Neural cell (in vitro differentiated cells): ENCODE data around the gene NDUFA6. TPM values are rescaled to one million over a fixed set of nuclear protein-coding genes. Genes with fewer than 3 reads are reported as not detected.

Source experiments
- H2AFZ ChIP-seq: fragments of 200-600, 300-800 bp; sonication (generic), shearing (Covaris generic); 2 replicates; pipeline ENCODE4 v1.6.0; 2014; ENCODE audit warnings: low read depth, mild to moderate bottlenecking, antibody characterized with exemption, low read length, moderate library complexity
- H3F3A ChIP-seq: fragments of 200-600 bp; shearing (Covaris generic); 2 replicates; pipeline ENCODE4 v1.6.1; 2016; ENCODE audit warnings: mild to moderate bottlenecking, moderate library complexity, mixed read lengths, antibody characterized with exemption, low read length; ENCODE audit not compliant: insufficient read depth, poor library complexity, severe bottlenecking
- H3K27ac ChIP-seq: fragments of 200-600, 300-800 bp; sonication (generic), shearing (Covaris generic); 2 replicates; pipeline ENCODE4 v1.5.1; 2014; ENCODE audit warnings: mild to moderate bottlenecking, low read length, moderate library complexity
- H3K27me3 ChIP-seq: fragments of 300-800, 200-600 bp; sonication (generic), shearing (Covaris generic); 2 replicates; pipeline ENCODE4 v1.6.0; 2014; ENCODE audit warnings: mild to moderate bottlenecking, low read depth, low read length, moderate library complexity; ENCODE audit not compliant: insufficient read depth
- H3K36me3 ChIP-seq: fragments of 300-800, 200-600 bp; sonication (generic), shearing (Covaris generic); 2 replicates; pipeline ENCODE4 v1.5.1; 2014; ENCODE audit warnings: mild to moderate bottlenecking, antibody characterized with exemption, low read length, moderate library complexity; ENCODE audit not compliant: insufficient read depth
- H3K4me2 ChIP-seq: fragments of 300-800, 200-600 bp; sonication (generic), shearing (Covaris generic); 2 replicates; pipeline ENCODE4 v1.6.0; 2014; ENCODE audit warnings: mild to moderate bottlenecking, low read length
- H3K4me3 ChIP-seq: fragments of 300-800, 200-600 bp; sonication (generic), shearing (Covaris generic); 2 replicates; pipeline ENCODE4 v1.5.1; 2014; ENCODE audit warnings: mild to moderate bottlenecking, low read length, moderate library complexity
- H3K79me2 ChIP-seq: fragments of 200-600 bp; shearing (Covaris generic); replicated peaks from 2 replicates; pipeline ENCODE4 v1.6.0; 2014; ENCODE audit warnings: mild to moderate bottlenecking, low read length, moderate library complexity; ENCODE audit not compliant: insufficient read depth
- H3K9ac ChIP-seq: fragments of 300-800, 200-600 bp; sonication (generic), shearing (Covaris generic); 2 replicates; pipeline ENCODE4 v1.6.1; 2016; ENCODE audit warnings: mild to moderate bottlenecking, low read length, mixed read lengths
- H3K9me2 ChIP-seq: fragments of 200-600 bp; shearing (Covaris generic); 2 replicates; pipeline ENCODE4 v1.6.1; 2016; ENCODE audit warnings: mild to moderate bottlenecking, low read length, mixed read lengths; ENCODE audit not compliant: insufficient read depth
- H3K9me3 ChIP-seq: fragments of 200-600, 300-800 bp; sonication (generic), shearing (Covaris generic); 2 replicates; pipeline ENCODE4 v1.6.1; 2016; ENCODE audit warnings: mild to moderate bottlenecking, mixed run types, low read length, moderate library complexity, mixed read lengths
- H4K20me1 ChIP-seq: fragments of 200-600 bp; shearing (Covaris generic); 2 replicates; pipeline ENCODE4 v1.6.1; 2016; ENCODE audit warnings: mild to moderate bottlenecking, mixed run types; ENCODE audit not compliant: insufficient read depth
- CTCF ChIP-seq: fragments of 450-650 bp; IDR thresholded peaks from 2 replicates; pipeline ENCODE4 v1.5.1; 2014; ENCODE audit warnings: antibody characterized with exemption, mild to moderate bottlenecking, moderate library complexity; ENCODE audit not compliant: poor library complexity, severe bottlenecking
- EP300 ChIP-seq: fragments of 450-650 bp; conservative IDR thresholded peaks from 2 replicates; pipeline ENCODE4 v1.6.1; 2014; ENCODE audit warnings: antibody characterized with exemption, mild to moderate bottlenecking, moderate library complexity; ENCODE audit not compliant: poor library complexity, severe bottlenecking
- EZH2 ChIP-seq: fragments of 200-600, 300-800 bp; shearing (Covaris generic), sonication (generic); IDR thresholded peaks from 2 replicates; pipeline ENCODE4 v1.6.1; 2014; ENCODE audit warnings: antibody characterized with exemption, low read length, borderline replicate concordance, mild to moderate bottlenecking; ENCODE audit not compliant: insufficient read depth, poor library complexity, severe bottlenecking
- MXI1 ChIP-seq: fragments of 450-650 bp; conservative IDR thresholded peaks from 2 replicates; pipeline ENCODE4 v1.6.1; 2014; ENCODE audit warnings: antibody characterized with exemption, mild to moderate bottlenecking; ENCODE audit not compliant: poor library complexity, severe bottlenecking
- POLR2AphosphoS5 ChIP-seq: IDR thresholded peaks from 2 replicates; pipeline ENCODE4 v1.6.1; 2012
- RAD21 ChIP-seq: fragments of 450-650 bp; conservative IDR thresholded peaks from 2 replicates; pipeline ENCODE4 v1.6.1; 2014; ENCODE audit warnings: antibody characterized with exemption, mild to moderate bottlenecking, moderate library complexity
- REST ChIP-seq: IDR thresholded peaks from 2 replicates; pipeline ENCODE4 v1.6.1; 2012; ENCODE audit warnings: borderline replicate concordance
- SMC3 ChIP-seq: fragments of 450-650 bp; conservative IDR thresholded peaks from 2 replicates; pipeline ENCODE4 v1.6.1; 2014; ENCODE audit warnings: antibody characterized with exemption, mild to moderate bottlenecking, moderate library complexity; ENCODE audit not compliant: poor library complexity
- TAF1 ChIP-seq: IDR thresholded peaks from 2 replicates; pipeline ENCODE4 v1.6.1; 2012; ENCODE audit warnings: low read depth
- polyA plus RNA-seq: library from polyadenylated mRNA; depleted of rRNA; stranded (reverse); fragments of >200 nt; gene quantifications from 2 replicates; pipeline ENCODE4 v1.2.3, GENCODE V29; 2014

NDUFA6 gene
- polyA plus RNA-seq, 1 donor from 2014 or later = 273 TPM

- H3K9me3 ChIP-seq = no peaks in the 10 kb centered on the region
- no peaks in the 10 kb centered on the region for H3K9me2 ChIP-seq
- no peak overlapping the region for H3K27ac ChIP-seq
- no peak overlapping the region for H2AFZ ChIP-seq
- no peak overlapping the region for H3K9ac ChIP-seq
- no peak for TF ChIP-seq MXI1
- TF ChIP-seq EZH2 = no peak
- no peak for TF ChIP-seq REST
- no peak for TF ChIP-seq POLR2AphosphoS5
- TF ChIP-seq CTCF = no peak
- TF ChIP-seq TAF1 = no peak
- TF ChIP-seq SMC3 = no peak
- no peak for TF ChIP-seq RAD21
- no peak for TF ChIP-seq EP300
- H3K4me2 ChIP-seq = no peak overlapping the region
- H3K36me3 ChIP-seq = no peaks in the 10 kb centered on the region
- H3K27me3 ChIP-seq = no peaks in the 10 kb centered on the region
- H3K79me2 ChIP-seq = no peaks in the 10 kb centered on the region
- H4K20me1 ChIP-seq = no peaks in the 10 kb centered on the region
- H3F3A ChIP-seq = no peaks in the 10 kb centered on the region
- no peak overlapping the region for H3K4me3 ChIP-seq
These were observed 23.6 kb downstream of the NDUFA6 start for GRCh38 chr22:42066937-42067336.

GRCh38 chr22:42066126-42066761, 24.3 kb downstream of the NDUFA6 start:
- Histone ChIP-seq H3K4me3 (no peak overlapping the region), H3K36me3 (no peaks in the 10 kb centered on the region), H3K27me3 (no peaks in the 10 kb centered on the region), H3K9me3 (no peaks in the 10 kb centered on the region), H3F3A (no peaks in the 10 kb centered on the region), H2AFZ (no peak overlapping the region), H3K4me2 (no peak overlapping the region), H4K20me1 (no peaks in the 10 kb centered on the region), H3K79me2 (no peaks in the 10 kb centered on the region), H3K9ac (no peak overlapping the region), H3K27ac (no peak overlapping the region), H3K9me2 (no peaks in the 10 kb centered on the region)
- TF ChIP-seq SMC3 = no peak
- TF ChIP-seq MXI1 = no peak
- no peak for TF ChIP-seq RAD21
- TF ChIP-seq REST = no peak
- no peak for TF ChIP-seq CTCF
- TF ChIP-seq EP300 = no peak
- TF ChIP-seq POLR2AphosphoS5 = no peak
